HG03196 (cell line): ENCODE results near the gene SSNA1.

Experiments used
- ATAC-seq: cut with Tn5 transposase; IDR thresholded peaks from one replicate; pipeline ENCODE4 v1.9.1; 2021; ENCODE audit not compliant: unreplicated experiment

SSNA1 gene

GRCh38 chr9:137198902-137199283, 10.4 kb downstream of the SSNA1 start:
- no peak for ATAC-seq

- ATAC-seq = no peak
These were observed 11.1 kb downstream of the SSNA1 start for GRCh38 chr9:137199411-137200121.

DNA sequence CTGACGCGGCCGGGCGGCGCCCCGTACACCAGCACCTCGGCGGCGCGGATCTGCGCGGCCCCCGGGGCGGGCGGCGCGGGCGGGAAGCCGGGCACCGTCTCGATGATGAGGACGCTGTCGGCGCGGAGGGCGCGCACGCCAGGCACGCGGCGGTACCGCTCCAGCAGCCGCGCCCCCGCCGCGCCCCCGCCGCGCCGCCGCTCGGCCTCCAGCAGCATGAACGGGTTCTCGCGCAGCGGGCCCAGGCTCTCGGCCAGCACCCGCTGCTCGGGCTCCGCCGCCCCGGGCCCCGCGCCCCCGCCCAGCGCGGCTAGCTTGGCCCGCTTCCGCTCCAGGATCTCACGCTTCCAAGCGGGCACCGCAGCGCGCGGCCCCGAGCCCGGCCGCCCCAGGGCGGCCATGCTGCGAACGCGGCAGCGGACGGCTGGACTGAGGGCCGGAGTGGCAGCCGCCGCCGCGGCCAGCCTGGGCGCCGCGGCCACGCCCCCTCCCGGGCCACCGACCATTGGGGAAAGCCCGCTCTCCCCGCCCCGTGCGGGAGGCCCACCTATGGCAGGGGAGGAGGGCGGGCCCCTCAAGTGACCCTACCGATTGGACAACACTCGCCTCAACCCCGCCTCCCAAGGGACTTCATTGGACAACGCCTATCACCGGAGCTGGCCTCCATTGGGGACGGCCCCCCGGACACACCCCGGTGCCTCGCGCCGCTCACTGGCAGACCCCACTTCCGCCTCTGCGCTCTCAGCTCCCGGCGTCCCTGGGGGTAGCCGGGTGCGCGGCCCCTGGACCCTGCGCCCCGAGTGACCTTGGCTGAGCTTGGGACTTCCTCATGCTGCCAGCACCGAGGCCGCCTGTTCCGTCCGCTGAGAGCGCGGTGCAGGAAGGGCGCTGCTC, 12.1 kb downstream of the SSNA1 start, which contains the start of gene TPRN:
TPRN (minus strand) TSS at position 431 of the 894 bp plus-strand sequence; CDS start at position 401, 30 bp downstream.
- ATAC-seq = peak; percentile 85

DNA sequence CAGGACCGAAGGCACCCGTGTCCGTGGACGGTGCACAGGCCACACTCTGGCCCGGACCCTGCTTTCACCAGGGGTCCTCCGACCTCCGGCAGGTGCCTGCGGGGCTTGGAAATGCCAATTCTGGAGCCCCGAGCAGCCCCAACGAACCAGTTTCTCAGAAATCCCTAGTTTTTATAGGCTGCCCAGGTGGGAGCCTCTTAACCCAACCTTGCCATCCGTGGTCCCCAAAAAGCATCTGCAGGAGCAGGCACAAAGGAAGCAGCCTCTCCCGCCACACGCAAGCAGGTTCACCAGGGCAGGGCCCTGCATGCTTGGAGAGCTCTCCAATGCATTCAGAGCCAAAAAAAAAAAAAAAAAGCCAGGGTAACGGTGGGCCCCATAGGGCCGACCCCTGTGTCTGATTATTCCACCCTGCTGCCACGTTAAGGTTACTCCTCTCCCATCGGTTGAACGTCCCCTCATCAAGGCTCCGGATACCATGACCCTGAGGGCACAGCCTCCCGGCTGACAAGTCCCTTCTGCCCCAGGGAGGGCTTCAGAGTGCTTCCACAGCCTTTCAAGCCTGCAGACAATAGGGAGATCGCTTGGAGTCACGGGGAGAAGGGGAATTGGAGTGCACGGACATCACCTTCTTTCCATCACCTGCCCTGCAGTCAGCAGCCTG, 12.9 kb downstream of the SSNA1 start:
- no peak for ATAC-seq

GRCh38 chr9:137202966-137203365, 14.5 kb downstream of the SSNA1 start:
- no peak for ATAC-seq

GRCh38 chr9:137204731-137205125, 16.3 kb downstream of the SSNA1 start:
- ATAC-seq = no peak

DNA sequence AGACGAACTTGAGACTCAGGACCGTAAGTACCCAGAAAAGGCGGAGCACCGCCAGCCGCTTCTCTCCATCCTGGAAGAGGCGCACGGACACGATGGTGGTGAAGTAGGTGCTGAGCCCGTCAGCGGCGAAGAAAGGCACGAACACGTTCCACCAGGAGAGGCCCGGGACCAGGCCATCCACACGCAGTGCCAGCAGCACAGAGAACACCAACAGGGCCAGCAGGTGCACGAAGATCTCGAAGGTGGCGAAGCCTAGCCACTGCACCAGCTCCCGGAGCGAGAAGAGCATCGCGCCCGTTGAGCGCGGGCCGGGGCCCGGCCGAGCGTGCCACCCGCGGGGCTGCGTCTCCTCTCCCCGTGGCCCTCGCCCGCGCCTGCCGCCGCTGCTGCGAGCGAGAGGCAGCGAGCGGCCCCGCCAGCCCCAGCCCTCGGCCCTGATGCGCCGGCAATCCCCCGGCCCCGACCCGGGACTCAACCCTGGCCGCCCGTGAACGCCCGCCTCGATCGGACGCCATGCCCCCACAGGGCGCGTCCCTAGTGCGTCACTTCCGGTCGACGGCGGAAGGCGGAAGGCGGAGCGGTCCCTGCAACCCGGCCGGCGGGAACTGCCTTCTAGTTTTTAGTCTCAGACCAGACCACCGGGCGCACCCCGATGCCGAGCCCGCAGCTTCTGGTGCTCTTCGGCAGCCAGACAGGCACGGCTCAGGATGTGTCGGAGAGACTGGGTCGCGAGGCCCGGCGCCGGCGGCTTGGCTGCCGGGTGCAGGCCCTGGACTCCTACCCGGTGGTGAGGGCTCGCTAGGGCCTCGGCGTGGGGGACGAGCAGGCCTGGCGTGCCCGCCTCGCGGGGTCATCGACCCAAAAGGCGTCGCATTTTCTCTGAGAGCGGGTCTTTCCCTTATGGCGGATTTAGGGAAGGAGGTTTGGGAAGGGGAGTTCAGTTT, 16.9 kb downstream of the SSNA1 start, which contains the start of the genes NDOR1 and TMEM203:
NDOR1 (plus strand) TSS at position 575 of the 944 bp plus-strand sequence; CDS start at position 653, 78 bp downstream.
TMEM203 (minus strand) TSS at position 523 of the 944 bp plus-strand sequence; CDS start at position 289, 234 bp downstream.
- peak; percentile 40 for ATAC-seq

DNA sequence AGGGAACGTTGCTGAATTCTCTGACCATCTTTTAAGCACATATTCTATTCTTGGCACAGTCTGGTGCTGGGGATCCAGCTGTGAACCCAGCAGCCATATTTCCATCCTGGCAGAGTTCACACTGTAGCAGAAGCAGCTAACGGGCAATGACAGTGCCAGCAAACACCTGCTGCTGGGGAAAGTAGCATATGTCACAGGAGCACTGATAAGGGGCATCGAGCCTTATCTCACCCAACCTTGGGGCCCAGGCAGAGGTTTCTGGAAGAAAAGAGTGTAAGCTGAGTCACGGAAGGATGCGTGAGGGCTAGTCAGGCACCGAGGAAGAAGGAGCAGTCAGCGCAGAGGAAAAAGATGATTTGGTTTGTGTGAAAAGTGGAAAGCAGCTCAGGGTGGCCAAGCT, 18.1 kb downstream of the SSNA1 start:
- ATAC-seq = no peak

GRCh38 chr9:137211532-137211931, 23.1 kb downstream of the SSNA1 start:
- ATAC-seq = no peak

- no peak for ATAC-seq
These were observed 24.0 kb downstream of the SSNA1 start for GRCh38 chr9:137212520-137212919.

- no peak for ATAC-seq
These were observed 24.9 kb downstream of the SSNA1 start for GRCh38 chr9:137213160-137214060.

DNA sequence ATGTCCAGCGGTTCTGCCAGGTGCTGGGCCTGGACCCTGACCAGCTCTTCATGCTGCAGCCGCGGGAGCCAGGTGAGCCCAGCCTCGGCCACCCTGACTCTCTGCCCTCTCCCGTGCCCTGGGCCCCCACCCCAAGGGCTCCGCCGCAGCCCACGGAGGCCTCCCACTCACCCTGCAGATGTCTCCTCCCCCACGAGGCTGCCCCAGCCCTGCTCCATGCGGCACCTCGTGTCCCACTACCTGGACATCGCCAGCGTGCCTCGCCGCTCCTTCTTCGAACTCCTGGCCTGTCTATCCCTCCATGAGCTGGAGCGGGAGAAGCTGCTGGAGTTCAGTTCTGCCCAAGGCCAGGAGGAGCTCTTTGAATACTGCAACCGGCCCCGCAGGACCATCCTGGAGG, 26.1 kb downstream of the SSNA1 start:
- no peak for ATAC-seq

GRCh38 chr9:137215196-137215986, 26.9 kb downstream of the SSNA1 start:
- ATAC-seq = no peak

GRCh38 chr9:137216188-137216965, 27.9 kb downstream of the SSNA1 start:
- ATAC-seq = no peak

GRCh38 chr9:137217276-137218211, 29.1 kb downstream of the SSNA1 start:
- no peak for ATAC-seq

DNA sequence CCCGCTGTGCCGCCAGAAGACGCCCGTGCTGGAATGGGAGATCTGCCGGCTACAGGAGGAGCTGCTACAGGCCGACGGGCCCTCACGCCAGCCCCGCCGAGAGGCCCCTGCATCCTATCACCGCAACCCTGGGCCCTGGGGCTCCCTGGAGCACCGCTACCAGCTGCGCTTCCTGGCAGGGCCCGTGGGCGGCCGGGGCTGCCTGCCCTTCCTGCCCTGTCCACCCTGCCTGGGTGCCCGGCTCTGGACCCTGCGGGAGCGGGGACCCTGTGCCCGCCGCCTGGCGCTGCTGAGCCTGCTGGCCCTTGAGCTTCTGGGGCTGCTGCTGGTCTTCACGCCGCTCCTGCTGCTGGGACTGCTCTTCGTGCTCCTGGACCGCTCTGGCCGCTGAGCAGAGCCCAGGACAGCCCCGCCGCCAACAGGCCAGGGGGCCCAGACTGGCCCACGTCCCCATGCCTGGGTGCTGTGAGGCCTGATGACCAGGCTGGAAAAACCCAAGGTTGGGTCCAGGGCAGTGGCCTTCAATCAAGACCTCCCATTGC, 29.8 kb downstream of the SSNA1 start:
- ATAC-seq = no peak
